ENCODE measurements around the gene PIK3C2A. TPM values are rescaled to one million over a fixed set of nuclear protein-coding genes. Genes with fewer than 3 reads are reported as not detected.
A peak's percentile ranks its signal among the peaks of the same experiment; 100 is the strongest.

PIK3C2A gene, protein sequence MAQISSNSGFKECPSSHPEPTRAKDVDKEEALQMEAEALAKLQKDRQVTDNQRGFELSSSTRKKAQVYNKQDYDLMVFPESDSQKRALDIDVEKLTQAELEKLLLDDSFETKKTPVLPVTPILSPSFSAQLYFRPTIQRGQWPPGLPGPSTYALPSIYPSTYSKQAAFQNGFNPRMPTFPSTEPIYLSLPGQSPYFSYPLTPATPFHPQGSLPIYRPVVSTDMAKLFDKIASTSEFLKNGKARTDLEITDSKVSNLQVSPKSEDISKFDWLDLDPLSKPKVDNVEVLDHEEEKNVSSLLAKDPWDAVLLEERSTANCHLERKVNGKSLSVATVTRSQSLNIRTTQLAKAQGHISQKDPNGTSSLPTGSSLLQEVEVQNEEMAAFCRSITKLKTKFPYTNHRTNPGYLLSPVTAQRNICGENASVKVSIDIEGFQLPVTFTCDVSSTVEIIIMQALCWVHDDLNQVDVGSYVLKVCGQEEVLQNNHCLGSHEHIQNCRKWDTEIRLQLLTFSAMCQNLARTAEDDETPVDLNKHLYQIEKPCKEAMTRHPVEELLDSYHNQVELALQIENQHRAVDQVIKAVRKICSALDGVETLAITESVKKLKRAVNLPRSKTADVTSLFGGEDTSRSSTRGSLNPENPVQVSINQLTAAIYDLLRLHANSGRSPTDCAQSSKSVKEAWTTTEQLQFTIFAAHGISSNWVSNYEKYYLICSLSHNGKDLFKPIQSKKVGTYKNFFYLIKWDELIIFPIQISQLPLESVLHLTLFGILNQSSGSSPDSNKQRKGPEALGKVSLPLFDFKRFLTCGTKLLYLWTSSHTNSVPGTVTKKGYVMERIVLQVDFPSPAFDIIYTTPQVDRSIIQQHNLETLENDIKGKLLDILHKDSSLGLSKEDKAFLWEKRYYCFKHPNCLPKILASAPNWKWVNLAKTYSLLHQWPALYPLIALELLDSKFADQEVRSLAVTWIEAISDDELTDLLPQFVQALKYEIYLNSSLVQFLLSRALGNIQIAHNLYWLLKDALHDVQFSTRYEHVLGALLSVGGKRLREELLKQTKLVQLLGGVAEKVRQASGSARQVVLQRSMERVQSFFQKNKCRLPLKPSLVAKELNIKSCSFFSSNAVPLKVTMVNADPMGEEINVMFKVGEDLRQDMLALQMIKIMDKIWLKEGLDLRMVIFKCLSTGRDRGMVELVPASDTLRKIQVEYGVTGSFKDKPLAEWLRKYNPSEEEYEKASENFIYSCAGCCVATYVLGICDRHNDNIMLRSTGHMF (N-terminal part only)
- total RNA-seq (100 to 1,000 TPM in 1 of 5 donors, 10 to 100 TPM in 4; 25.5 to 114 (median 71.9) TPM), polyA plus RNA-seq (10 to 100 TPM in 1 of 3 donors, 1 to 10 TPM in 2; 6.6 to 10.1 (median 6.8) TPM)
- long read RNA-seq, donor 1, partial matches to known transcripts: 64 of 84 reads
- long read RNA-seq, donor 1, other reads (novel, unspliced or antisense): 20 of 84 reads
- long read RNA-seq, donor 2, full-length matches to known transcripts: 1 of 80 reads
- long read RNA-seq, donor 2, partial matches to known transcripts: 61 of 80 reads
- long read RNA-seq, donor 2, other reads (novel, unspliced or antisense): 18 of 80 reads
- long read RNA-seq, donor 3: 0 reads
- long read RNA-seq, donor 4: 0 reads
- long read RNA-seq, donor 5, partial matches to known transcripts: 148 of 153 reads
- long read RNA-seq, donor 5, other reads (novel, unspliced or antisense): 5 of 153 reads
- long read RNA-seq, donor 6, partial matches to known transcripts: 313 of 374 reads
- long read RNA-seq, donor 6, other reads (novel, unspliced or antisense): 61 of 374 reads
- long read RNA-seq, donor 7: 0 reads
- long read RNA-seq, donor 8, partial matches to known transcripts: 5 of 5 reads
- long read RNA-seq, donor 8, other reads (novel, unspliced or antisense): 0 of 5 reads
- long read RNA-seq, donor 9: 0 reads
- long read RNA-seq, donor 10: 0 reads

DNA sequence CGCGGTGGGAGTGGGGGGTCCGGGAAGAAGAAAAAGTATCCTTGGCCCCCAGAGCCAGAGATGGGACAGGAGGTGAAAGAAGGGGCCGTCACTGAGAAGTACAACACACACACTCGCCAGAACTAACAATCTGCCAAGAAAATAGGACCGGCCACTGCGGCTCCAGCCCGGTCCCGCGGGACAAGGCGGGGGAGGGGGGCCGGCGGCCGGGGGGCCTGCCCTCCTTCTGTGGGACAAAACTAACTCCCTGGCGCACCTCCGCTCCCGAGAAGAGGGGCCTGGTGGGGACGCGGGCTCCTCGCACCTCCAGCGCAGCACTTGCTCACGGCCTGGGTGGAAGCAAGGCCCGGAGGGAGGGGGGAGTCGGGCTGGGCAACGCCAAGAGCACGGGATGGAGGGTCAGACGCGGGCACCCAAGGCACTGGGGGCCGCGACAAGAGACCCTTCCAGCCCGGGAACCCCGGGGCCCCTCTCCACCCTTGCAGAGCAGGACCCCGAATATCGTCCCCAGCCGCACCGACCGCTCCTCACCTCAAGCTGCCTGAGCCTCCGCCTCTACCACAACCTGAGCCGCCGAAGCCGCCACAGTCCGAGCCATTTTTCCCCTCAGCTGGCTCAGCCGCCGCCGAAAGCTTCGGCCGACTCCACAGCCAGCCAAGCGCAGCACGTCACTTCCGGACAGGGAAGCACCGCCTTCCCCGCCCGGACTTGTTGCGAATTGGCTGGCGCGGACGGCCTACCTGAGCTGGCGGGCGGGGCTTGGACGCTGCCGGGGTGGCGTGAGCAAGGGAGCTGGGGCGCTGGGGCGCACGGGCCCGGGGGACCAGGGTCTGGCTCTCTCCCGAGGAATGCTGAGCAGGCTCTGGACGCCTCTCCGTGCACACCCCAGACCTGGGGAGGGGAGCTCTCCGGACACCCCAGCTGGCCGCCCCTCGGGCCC, at the start of gene PIK3C2A:
TSS of gene PIK3C2A (minus strand) at position 670 of the 940 bp plus-strand sequence. CDS start 38,245 bp downstream, outside the sequence.
- Histone ChIP-seq H3K4me3 (peak within 1 kb of the TSS; percentile 76 to 90 (median 82)), H3K36me3 (peaks cover 0 to 7% (median 3%) of the 10 kb centered on the region in 4 donors), H3K27ac (peak within 1 kb of the TSS; percentile 92 to 99 (median 95)), H3K9me3 (no peaks in the 10 kb centered on the region), H3K27me3 (no peaks in the 10 kb centered on the region), H3K4me1 (peaks cover 12 to 63% (median 40%) of the 10 kb centered on the region in 4 donors)
- peak; percentile 99 for DNase-seq
- WGBS, 5 donors: 0 to 2% (median 0%) methylated on average over 38 to 72 of the region's 72 CpGs
- no peak for TF ChIP-seq EP300 (IDR thresholded peaks at IDR 0.05)
- TF ChIP-seq, protein P1, sequence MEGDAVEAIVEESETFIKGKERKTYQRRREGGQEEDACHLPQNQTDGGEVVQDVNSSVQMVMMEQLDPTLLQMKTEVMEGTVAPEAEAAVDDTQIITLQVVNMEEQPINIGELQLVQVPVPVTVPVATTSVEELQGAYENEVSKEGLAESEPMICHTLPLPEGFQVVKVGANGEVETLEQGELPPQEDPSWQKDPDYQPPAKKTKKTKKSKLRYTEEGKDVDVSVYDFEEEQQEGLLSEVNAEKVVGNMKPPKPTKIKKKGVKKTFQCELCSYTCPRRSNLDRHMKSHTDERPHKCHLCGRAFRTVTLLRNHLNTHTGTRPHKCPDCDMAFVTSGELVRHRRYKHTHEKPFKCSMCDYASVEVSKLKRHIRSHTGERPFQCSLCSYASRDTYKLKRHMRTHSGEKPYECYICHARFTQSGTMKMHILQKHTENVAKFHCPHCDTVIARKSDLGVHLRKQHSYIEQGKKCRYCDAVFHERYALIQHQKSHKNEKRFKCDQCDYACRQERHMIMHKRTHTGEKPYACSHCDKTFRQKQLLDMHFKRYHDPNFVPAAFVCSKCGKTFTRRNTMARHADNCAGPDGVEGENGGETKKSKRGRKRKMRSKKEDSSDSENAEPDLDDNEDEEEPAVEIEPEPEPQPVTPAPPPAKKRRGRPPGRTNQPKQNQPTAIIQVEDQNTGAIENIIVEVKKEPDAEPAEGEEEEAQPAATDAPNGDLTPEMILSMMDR (IDR thresholded peaks at IDR 0.05): no peak
- peak; percentile 94 to 98 (median 98) for TF ChIP-seq POLR2AphosphoS5 (IDR thresholded peaks at IDR 0.05)
- TF ChIP-seq POLR2A (IDR thresholded peaks at IDR 0.05): peak in 2 of 4 donors; percentile 90 to 98
- intact Hi-C loops (cut with DNase I; ENCODE audit: low total_unique reads): no loop called here

DNA sequence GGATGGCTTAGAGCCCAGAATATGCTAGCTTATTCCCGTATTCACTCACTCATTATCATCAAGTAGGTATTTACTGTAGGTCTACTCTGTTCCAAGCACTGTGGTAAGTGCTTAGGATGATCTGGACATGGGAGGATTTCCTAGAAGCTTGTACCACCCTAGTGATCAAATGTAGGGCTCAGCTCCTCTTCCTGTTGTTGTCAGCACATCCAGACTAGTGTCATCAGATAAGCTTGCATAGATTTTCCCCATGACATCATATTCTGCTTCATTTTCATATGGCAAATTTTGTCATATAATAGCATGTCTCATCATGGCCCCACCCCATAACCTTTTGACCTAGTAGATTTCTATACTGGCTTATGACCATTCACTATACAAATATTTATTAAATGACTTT, 49.4 kb upstream of the PIK3C2A start:
- intact Hi-C loops (cut with DNase I; ENCODE audit: low total_unique reads): no loop called here
- H3K27ac ChIP-seq: no peak overlapping the region
- peaks cover 0 to 4% (median 0%) of the 10 kb centered on the region in 4 donors for H3K4me1 ChIP-seq
- DNase-seq: no peak
- no peak for TF ChIP-seq POLR2AphosphoS5 (IDR thresholded peaks at IDR 0.05)
- TF ChIP-seq, protein P1 (IDR thresholded peaks at IDR 0.05): no peak
- TF ChIP-seq POLR2A (IDR thresholded peaks at IDR 0.05): no peak
- TF ChIP-seq EP300 (IDR thresholded peaks at IDR 0.05): no peak
- 38 to 50% (median 41%) methylated on average over 1 of the region's 1 CpG for WGBS, 5 donors
- H3K9me3 ChIP-seq: no peaks in the 10 kb centered on the region
- no peaks in the 10 kb centered on the region for H3K27me3 ChIP-seq
- no peaks in the 10 kb centered on the region for H3K36me3 ChIP-seq
- H3K4me3 ChIP-seq: no peak overlapping the region

DNA sequence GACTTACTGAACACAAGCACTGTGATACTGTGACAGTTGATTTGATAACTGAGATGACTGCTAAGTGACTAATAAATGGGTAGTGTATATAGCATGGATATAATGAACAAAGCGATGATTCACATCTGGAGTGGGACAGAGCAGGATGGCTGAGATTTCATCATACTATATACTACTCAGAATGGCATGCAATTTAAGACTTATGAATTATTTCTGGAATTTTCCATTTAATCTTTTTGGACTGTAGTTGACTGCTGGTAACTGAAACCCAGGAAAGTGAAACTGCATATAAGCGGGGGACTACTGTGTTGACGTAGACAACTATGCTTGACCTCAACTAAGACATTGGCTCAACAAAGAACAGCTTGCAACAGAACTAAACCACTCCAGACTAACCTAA, 48.7 kb upstream of the PIK3C2A start:
- WGBS, 5 donors: 64 to 84% (median 75%) methylated on average over 3 of the region's 3 CpGs
- Histone ChIP-seq H3K27ac (no peak overlapping the region), H3K36me3 (no peaks in the 10 kb centered on the region), H3K4me3 (no peak overlapping the region), H3K9me3 (no peaks in the 10 kb centered on the region), H3K27me3 (no peaks in the 10 kb centered on the region), H3K4me1 (peaks cover 0 to 4% (median 0%) of the 10 kb centered on the region in 4 donors)
- intact Hi-C loops (cut with DNase I; ENCODE audit: low total_unique reads): no loop called here
- TF ChIP-seq, protein P1 (IDR thresholded peaks at IDR 0.05): no peak
- TF ChIP-seq POLR2AphosphoS5 (IDR thresholded peaks at IDR 0.05) (no peak), EP300 (IDR thresholded peaks at IDR 0.05) (no peak), POLR2A (IDR thresholded peaks at IDR 0.05) (no peak)
- DNase-seq: peak in 1 of 2 donors; percentile 58
